Measurements from ENCODE around the gene FKBP11. TPM values are rescaled to one million over a fixed set of nuclear protein-coding genes. Genes with fewer than 3 reads are reported as not detected.

The FKBP11 gene
- total RNA-seq, 1 experiment from 2014 or later: 21.1 TPM

DNA sequence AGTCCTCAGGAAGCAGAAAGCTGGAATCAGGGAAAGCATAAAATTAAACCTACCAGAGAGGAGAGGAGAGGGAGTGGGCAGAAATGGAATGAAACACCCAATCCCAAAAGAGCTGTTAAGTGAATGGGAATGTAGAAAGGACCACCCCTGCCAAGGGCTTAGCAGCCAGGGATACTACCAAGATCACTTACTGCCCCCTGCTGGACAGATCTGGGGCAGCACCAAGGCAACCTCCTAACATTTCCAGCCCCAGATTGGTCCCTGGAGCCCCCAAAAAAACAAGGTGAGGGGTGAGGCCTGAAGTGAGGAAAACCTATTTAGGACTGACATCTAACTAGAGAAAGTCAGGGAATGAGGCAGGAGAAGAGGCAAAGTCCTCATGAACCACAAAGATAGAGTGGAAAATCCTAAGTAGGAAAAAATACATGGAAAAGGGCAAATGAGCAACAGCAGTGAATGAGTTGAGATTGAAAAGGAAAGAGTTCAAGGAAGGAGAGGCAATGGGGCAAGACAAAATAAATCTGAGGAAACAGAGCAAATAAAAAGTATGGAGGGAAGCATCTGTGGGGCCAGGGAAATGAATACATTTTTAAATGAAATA is 11.2 kb upstream of the FKBP11 start:
- ChIA-PET CTCF (interaction anchor here (0.7 to 0.8 kb wide), 3 partner anchors 8 to 84 kb away, joined by 3 read pairs; no protein-coding TSS in a partner anchor), POLR2A (no interaction called here)
- peak; percentile 66; the same call in 1 of the 2 replicates for ATAC-seq
- Histone ChIP-seq H3K36me3 (ENCODE audit: control insufficient read depth, insufficient read depth, low read length) (peaks cover 12% of the 10 kb centered on the region), H3K4me3 (ENCODE audit: low read depth in 2 of 2, low read length in 2 of 2) (no peak overlapping the region), H3K4me1 (ENCODE audit: control insufficient read depth, insufficient read depth, low read length) (no peaks in the 10 kb centered on the region), H3K9me3 (ENCODE audit: control insufficient read depth, insufficient read depth, low read depth, low read length) (no peaks in the 10 kb centered on the region), H3K27me3 (ENCODE audit: control insufficient read depth, insufficient read depth, low read length) (no peaks in the 10 kb centered on the region), H3K27ac (ENCODE audit: low read length) (no peak overlapping the region)
- TF ChIP-seq, protein P1, sequence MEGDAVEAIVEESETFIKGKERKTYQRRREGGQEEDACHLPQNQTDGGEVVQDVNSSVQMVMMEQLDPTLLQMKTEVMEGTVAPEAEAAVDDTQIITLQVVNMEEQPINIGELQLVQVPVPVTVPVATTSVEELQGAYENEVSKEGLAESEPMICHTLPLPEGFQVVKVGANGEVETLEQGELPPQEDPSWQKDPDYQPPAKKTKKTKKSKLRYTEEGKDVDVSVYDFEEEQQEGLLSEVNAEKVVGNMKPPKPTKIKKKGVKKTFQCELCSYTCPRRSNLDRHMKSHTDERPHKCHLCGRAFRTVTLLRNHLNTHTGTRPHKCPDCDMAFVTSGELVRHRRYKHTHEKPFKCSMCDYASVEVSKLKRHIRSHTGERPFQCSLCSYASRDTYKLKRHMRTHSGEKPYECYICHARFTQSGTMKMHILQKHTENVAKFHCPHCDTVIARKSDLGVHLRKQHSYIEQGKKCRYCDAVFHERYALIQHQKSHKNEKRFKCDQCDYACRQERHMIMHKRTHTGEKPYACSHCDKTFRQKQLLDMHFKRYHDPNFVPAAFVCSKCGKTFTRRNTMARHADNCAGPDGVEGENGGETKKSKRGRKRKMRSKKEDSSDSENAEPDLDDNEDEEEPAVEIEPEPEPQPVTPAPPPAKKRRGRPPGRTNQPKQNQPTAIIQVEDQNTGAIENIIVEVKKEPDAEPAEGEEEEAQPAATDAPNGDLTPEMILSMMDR (IDR thresholded peaks at IDR 0.05): peak; percentile 95
- TF ChIP-seq SIN3A (IDR thresholded peaks at IDR 0.05; ENCODE audit: borderline replicate concordance, insufficient read depth, low read depth, low read length) (no peak), TCF7L2 (IDR thresholded peaks at IDR 0.05; ENCODE audit: low read depth, low read length) (no peak), POLR2AphosphoS5 (IDR thresholded peaks at IDR 0.05; ENCODE audit: low read depth, low read length) (no peak)
- TF ChIP-seq, protein P2, sequence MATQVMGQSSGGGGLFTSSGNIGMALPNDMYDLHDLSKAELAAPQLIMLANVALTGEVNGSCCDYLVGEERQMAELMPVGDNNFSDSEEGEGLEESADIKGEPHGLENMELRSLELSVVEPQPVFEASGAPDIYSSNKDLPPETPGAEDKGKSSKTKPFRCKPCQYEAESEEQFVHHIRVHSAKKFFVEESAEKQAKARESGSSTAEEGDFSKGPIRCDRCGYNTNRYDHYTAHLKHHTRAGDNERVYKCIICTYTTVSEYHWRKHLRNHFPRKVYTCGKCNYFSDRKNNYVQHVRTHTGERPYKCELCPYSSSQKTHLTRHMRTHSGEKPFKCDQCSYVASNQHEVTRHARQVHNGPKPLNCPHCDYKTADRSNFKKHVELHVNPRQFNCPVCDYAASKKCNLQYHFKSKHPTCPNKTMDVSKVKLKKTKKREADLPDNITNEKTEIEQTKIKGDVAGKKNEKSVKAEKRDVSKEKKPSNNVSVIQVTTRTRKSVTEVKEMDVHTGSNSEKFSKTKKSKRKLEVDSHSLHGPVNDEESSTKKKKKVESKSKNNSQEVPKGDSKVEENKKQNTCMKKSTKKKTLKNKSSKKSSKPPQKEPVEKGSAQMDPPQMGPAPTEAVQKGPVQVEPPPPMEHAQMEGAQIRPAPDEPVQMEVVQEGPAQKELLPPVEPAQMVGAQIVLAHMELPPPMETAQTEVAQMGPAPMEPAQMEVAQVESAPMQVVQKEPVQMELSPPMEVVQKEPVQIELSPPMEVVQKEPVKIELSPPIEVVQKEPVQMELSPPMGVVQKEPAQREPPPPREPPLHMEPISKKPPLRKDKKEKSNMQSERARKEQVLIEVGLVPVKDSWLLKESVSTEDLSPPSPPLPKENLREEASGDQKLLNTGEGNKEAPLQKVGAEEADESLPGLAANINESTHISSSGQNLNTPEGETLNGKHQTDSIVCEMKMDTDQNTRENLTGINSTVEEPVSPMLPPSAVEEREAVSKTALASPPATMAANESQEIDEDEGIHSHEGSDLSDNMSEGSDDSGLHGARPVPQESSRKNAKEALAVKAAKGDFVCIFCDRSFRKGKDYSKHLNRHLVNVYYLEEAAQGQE (IDR thresholded peaks at IDR 0.05; ENCODE audit: insufficient read depth in 1 of 2, low read depth in 2 of 2, low read length in 1 of 2): no peak
- TSS peak; percentile 45 for BruUV-seq (replicated peaks)
- intact Hi-C loops (cut with micrococcal nuclease; ENCODE audit: unreplicated experiment) (loop anchor here (1.0 kb wide), 1 partner anchor 83 kb away; no protein-coding TSS in a partner anchor), in situ Hi-C loops (cut with HindIII; ENCODE audit: low pct_unique_long_range_greater_than_20kb, low sequenced_read_pairs) (no loop called here)
- DNase-seq (ENCODE audit: low read depth, low spot score): no peak

GRCh38 chr12:48934312-48934706 is 9.0 kb upstream of the FKBP11 start:
- no peaks in the 10 kb centered on the region for H3K4me1 ChIP-seq (ENCODE audit: control insufficient read depth, insufficient read depth, low read length)
- POLR2A ChIA-PET: no interaction called here
- in situ Hi-C loops (cut with HindIII; ENCODE audit: low pct_unique_long_range_greater_than_20kb, low sequenced_read_pairs) (no loop called here), intact Hi-C loops (cut with micrococcal nuclease; ENCODE audit: unreplicated experiment) (no loop called here)
- BruUV-seq (replicated peaks): no TSS peak
- TF ChIP-seq, protein P1 (IDR thresholded peaks at IDR 0.05): peak; percentile 52; the same call in 1 of the 2 replicates
- TF ChIP-seq, protein P2 (IDR thresholded peaks at IDR 0.05; ENCODE audit: insufficient read depth in 1 of 2, low read depth in 2 of 2, low read length in 1 of 2): no peak
- CTCF ChIA-PET: interaction anchor here (0.6 kb wide), 1 partner anchor 54 kb away, joined by 3 read pairs; no protein-coding TSS in a partner anchor
- ATAC-seq (no peak), DNase-seq (ENCODE audit: low read depth, low spot score) (no peak)
- H3K9me3 ChIP-seq (ENCODE audit: control insufficient read depth, insufficient read depth, low read depth, low read length): no peaks in the 10 kb centered on the region
- H3K27ac ChIP-seq (ENCODE audit: low read length): no peak overlapping the region
- H3K27me3 ChIP-seq (ENCODE audit: control insufficient read depth, insufficient read depth, low read length): no peaks in the 10 kb centered on the region
- H3K4me3 ChIP-seq (ENCODE audit: low read depth in 2 of 2, low read length in 2 of 2): no peak overlapping the region
- peaks cover 20% of the 10 kb centered on the region for H3K36me3 ChIP-seq (ENCODE audit: control insufficient read depth, insufficient read depth, low read length)
